ENCODE results near the gene PLCXD3.

DNA sequence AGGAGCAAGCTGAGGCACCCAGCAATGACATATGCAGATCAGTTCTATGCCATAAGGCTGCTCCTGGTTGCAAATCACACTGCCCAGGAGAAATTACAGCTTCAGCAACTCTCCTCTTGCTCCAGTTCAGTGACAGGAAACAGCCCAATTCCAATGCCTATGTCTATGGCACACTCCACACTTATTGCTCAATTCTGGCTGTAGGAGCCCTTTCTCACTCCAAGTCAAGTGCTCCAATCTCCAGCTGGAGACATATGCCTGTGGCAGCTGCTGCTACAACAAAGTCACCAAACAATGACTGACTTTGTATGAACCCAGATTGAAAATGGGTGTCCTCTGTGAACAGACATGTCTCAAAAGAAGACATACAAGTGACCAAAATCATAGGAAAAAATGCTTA, 31.8 kb upstream of the PLCXD3 start:
- TF ChIP-seq RFX5 (IDR thresholded peaks at IDR 0.05; ENCODE audit: low read length) (no peak), CTCF (IDR thresholded peaks at IDR 0.05) (no peak), SMC3 (IDR thresholded peaks at IDR 0.05; ENCODE audit: low read depth, low read length) (no peak), SIN3A (IDR thresholded peaks at IDR 0.05; ENCODE audit: borderline replicate concordance, low read depth, low read length) (no peak), EZH2phosphoT487 (IDR thresholded peaks at IDR 0.05; ENCODE audit: borderline replicate concordance, low read depth) (no peak), POLR2AphosphoS5 (IDR thresholded peaks at IDR 0.05; ENCODE audit: low read depth, low read length) (no peak), PBX3 (IDR thresholded peaks at IDR 0.05) (no peak), EP300 (IDR thresholded peaks at IDR 0.05; ENCODE audit: borderline replicate concordance in 1 of 2, low read depth in 1 of 2, low read length in 1 of 2) (no peak)

Data from SK-N-SH (cell line).